Activated CD8-positive, alpha-beta memory T cell treated with anti-CD3 and anti-CD28 coated beads for 48 hours (primary cell): ENCODE data around the gene SHISAL2A.

Source experiments
- DNase-seq, 3 experiments: peaks; one replicate each; pipeline ENCODE4 v3.0.0-alpha.2; 2020; ENCODE audit warnings: low read depth in 2 of 3, low spot score in 2 of 3

SHISAL2A gene

GRCh38 chr1:52632732-52633290 is at the start of gene SHISAL2A:
TSS of gene SHISAL2A (plus strand) at chr1:52633168. CDS start at chr1:52633494, 326 bp downstream.
- peak in 2 of 3 experiments; percentile 24 to 33 for DNase-seq

GRCh38 chr1:52585474-52585873 is 47.5 kb upstream of the SHISAL2A start:
- DNase-seq: no peak

DNA sequence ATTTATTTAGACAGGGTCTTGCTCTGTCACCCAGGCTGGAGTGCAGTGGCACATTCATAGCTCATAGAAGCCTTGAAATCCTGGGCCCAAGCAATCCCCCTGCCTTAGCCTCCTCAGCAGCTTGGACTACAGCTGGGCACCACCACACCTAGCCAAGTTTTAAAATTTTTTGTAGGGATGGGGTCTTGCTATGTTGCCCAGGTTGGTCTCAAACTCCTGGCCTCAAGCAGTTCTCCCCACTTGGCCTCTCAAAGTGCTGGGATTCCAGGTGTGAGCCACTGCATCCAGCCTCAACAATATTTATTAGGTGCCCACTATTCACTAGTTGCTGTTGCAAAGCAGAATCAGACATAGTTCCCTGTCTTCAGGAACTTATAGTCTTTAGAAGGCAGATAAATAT is 44.9 kb upstream of the SHISAL2A start:
- no peak for DNase-seq

- DNase-seq: no peak
Observed at GRCh38 chr1:52588535-52588934, 44.4 kb upstream of the SHISAL2A start.

DNA sequence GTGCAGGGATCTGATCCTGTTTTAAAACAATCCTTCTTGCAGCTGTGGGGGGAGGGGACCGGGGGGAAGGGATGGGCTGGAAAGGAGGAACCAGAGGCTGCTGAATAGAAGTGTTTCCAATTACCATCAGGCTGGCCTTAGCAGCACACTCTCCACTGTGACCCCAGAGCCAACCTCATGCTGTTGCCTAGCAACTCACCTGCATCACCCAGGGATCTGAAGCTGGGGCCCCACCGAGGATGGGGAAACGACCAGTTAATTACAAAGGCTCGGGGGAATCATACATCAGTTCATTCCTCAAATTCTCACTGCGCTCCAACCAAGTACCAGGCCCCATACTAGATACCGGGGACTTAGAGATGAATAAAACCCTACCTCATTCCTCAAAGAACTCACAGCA is 42.7 kb upstream of the SHISAL2A start:
- DNase-seq: no peak

- no peak for DNase-seq
Observed at GRCh38 chr1:52592637-52593323, 40.2 kb upstream of the SHISAL2A start.

DNA sequence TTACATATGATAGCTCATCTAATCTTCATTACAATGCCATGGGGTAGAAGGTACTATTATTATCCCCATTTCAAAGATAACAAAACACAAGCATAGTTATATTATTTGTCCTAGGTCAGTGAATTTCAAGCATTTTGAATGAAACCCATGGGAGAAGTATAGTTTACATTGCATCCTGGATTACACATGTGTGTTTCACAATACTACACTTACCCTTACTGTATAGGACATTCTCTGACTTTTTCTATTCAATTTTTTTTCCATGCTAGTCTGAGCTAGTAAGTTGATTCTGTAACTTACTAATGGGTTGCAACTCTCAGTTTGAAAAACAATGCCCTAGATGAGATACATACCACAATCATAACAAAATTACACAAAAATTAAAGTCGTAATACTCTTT is 39.5 kb upstream of the SHISAL2A start:
- DNase-seq: no peak

- no peak for DNase-seq
Observed at GRCh38 chr1:52595061-52595460, 37.9 kb upstream of the SHISAL2A start.

DNA sequence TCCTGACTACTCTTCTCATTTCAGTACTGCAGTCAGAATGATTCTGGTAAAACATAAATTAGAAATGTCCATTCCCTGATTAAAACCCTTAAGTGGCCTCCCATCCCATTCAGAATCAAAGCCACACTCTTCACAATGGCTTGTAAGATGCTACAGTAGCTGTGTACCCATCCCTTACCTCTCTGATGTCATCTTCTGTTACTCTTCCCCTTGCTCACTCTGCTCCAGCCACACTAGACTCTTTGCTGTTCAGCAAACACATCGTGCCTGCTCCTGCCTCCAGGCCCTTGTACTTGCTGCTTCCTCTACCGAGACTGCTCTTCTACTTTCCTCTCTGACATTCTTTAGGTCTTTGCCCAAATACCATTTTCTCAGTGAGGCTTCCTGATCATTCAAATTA is 35.1 kb upstream of the SHISAL2A start:
- DNase-seq: no peak

- no peak for DNase-seq
Observed at GRCh38 chr1:52598729-52599128, 34.2 kb upstream of the SHISAL2A start.

- no peak for DNase-seq
Observed at GRCh38 chr1:52599236-52599635, 33.7 kb upstream of the SHISAL2A start.

DNA sequence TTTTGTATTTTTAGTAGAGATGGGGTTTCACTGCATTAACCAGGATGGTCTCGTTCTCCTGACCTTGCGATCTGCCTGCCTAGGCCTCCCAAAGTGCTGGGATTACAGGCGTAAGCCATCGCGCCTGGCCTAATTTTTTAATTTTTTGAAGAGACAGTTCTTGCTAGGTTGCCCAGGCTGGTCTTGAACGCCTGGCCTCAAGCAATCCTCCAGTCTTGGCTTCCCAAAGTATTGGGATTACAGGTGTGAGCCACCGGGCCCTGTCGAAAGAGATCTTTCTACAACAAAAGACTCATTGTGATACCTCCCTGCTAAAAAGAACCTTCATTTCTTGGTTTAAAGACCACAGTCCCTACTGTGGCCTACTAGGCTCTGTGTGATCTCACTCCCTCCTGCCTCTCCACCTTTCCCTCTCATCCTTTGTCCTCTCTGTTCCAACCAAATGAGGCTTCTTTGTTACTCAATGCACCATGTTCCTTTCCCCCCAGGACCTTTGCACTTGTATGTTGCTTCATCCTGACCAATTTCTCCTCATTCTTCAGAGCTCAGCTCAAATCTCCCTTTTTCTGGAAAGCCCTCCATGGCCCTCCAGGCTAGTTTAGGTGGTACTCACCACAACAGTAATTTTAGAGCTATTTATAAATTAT is 32.3 kb upstream of the SHISAL2A start:
- no peak for DNase-seq

GRCh38 chr1:52601519-52601918 is 31.4 kb upstream of the SHISAL2A start:
- DNase-seq: no peak

GRCh38 chr1:52601991-52602855 is 30.7 kb upstream of the SHISAL2A start, which contains the start of gene GPX7:
TSS of gene GPX7 (plus strand) at chr1:52602371. CDS start at chr1:52602410, 39 bp downstream.
- peak; percentile 22 to 40 (median 34) for DNase-seq

DNA sequence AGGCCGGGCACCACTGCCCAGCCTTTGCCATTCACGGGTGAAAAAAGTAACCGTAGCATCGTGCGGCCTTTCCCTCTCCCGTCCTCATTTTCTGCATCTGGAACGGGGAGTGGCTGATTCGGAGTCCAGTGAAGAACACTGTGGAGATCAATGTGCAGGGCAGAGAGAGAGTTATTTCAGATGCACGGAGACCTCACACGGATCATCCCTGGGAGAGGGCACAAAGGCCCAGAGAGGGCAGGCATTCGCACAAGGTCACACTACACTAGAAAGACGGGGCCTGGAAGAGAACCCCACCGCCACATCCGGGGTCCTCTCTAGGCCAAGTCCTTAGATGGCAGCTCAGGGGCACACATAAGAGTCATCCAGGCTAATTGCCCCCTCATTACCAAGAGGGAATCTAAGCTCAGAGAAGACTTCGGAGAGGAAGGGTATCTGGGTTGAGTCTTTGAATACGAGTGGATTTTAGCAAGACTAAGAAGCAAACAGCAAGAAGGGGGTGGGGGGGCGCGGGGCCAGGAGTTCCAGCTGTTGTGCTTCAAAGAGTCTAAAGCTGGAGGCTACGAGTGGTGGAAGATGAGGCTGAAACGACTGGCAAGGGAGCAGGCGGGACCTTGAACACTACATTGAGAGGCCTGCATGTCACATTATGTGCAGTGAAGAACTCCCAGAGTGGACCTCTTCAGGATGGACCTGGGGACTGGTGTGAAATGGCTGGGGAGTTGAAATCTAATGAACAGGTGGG is 29.9 kb upstream of the SHISAL2A start:
- DNase-seq: peak in 1 of 3 experiments; percentile 24

GRCh38 chr1:52603630-52604029 is 29.3 kb upstream of the SHISAL2A start:
- DNase-seq: no peak

DNA sequence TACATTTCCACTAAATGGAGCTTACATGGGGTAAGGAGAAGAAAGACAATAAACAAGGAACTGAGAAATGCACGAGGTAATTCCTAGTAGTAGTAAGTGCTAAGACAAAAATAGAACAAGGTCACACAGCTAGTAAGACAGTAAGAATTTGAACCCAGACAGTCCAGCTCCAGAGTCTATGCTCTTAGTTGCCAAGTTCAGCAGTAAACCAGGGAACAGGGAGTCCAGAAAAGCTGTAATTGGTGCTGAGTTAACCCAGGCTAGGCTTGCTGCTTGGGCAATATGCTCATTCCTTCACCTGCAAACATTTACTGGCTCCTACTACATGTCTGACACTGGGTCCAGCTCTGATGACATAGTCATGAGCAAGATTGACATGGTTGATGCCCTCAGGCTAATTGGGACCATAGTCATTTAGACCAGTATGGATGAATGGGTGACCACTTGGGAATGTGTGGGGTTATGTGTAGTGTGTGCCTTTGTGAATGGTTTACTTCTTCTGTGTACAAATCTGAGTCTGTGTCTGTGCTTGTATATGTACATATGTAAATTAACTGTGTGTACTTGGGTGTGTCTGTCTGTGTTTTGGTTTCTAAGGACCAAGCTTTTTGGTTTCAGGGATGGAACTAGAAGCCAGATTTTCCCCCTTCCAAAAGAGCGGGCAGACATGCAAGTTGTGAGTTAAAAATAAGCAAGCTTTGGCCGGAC is 28.8 kb upstream of the SHISAL2A start:
- no peak for DNase-seq

- no peak for DNase-seq
Observed at GRCh38 chr1:52613636-52614373, 19.2 kb upstream of the SHISAL2A start.

- no peak for DNase-seq
Observed at GRCh38 chr1:52614671-52615070, 18.3 kb upstream of the SHISAL2A start.
